OCI-LY7 (cell line): ENCODE data around the gene HIRIP3.

Experiments used
- CTCF ChIP-seq: fragments of 200-600 bp; sonication (generic); conservative IDR thresholded peaks from 2 replicates; pipeline ENCODE4 v1.5.1; 2014; ENCODE audit warnings: mild to moderate bottlenecking, antibody characterized with exemption, low read length, moderate library complexity, mixed read lengths
- EZH2phosphoT487 ChIP-seq: fragments of 200-600 bp; sonication (generic); IDR thresholded peaks from 2 replicates; pipeline ENCODE4 v1.6.1; 2018; ENCODE audit warnings: low read depth, borderline replicate concordance, mild to moderate bottlenecking, mixed run types, antibody characterized with exemption, low read length, moderate library complexity, mixed read lengths

GRCh38 chr16:29995324-29995910, at the start of gene HIRIP3:
- no peak for TF ChIP-seq CTCF
- TF ChIP-seq EZH2phosphoT487, result no peak
